DMS 273 treated with DMSO at 0.1 percent for 48 hours (cell line): ENCODE measurements around the gene M1AP.

ENCODE experiments used
- DNase-seq: peaks from one replicate; lab custom pipeline; 2025; lab: John Stamatoyannopoulos, UW

M1AP gene

GRCh38 chr2:74524955-74525716 lies 123.0 kb downstream of the M1AP start:
- no peak for DNase-seq

DNA sequence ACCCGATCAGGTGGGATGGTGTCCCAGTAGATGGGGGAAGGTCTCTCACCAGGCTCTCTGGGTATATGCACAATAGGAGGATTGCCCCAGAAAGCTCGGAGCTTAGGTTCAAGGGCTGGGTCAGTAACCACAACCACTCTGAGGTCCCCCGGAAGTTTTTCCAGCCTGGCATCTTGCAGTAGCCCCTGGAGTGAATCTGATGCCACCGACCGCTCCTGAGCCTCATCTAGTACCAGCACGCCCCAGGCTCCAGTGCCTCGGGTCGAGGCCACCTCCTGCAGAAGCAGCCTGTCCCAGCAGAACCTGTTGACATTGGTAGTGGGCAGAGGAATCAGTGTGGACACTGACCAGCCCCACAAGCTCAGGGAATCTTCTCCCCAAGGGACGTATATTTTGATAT lies 124.1 kb downstream of the M1AP start:
- DNase-seq, result no peak

- DNase-seq, result no peak
Observed at GRCh38 chr2:74522516-74522915, 125.6 kb downstream of the M1AP start.

GRCh38 chr2:74516650-74517049 lies 131.5 kb downstream of the M1AP start:
- DNase-seq, result no peak

- DNase-seq, result no peak
Observed at GRCh38 chr2:74515981-74516633, 132.0 kb downstream of the M1AP start.

GRCh38 chr2:74515271-74515980 lies 132.7 kb downstream of the M1AP start:
- DNase-seq, result no peak

GRCh38 chr2:74514368-74515270 lies 133.5 kb downstream of the M1AP start, which contains the start of gene TLX2:
Gene TLX2 (plus strand): TSS chr2:74514450. CDS start chr2:74514807, 357 bp downstream.
- no peak for DNase-seq

DNA sequence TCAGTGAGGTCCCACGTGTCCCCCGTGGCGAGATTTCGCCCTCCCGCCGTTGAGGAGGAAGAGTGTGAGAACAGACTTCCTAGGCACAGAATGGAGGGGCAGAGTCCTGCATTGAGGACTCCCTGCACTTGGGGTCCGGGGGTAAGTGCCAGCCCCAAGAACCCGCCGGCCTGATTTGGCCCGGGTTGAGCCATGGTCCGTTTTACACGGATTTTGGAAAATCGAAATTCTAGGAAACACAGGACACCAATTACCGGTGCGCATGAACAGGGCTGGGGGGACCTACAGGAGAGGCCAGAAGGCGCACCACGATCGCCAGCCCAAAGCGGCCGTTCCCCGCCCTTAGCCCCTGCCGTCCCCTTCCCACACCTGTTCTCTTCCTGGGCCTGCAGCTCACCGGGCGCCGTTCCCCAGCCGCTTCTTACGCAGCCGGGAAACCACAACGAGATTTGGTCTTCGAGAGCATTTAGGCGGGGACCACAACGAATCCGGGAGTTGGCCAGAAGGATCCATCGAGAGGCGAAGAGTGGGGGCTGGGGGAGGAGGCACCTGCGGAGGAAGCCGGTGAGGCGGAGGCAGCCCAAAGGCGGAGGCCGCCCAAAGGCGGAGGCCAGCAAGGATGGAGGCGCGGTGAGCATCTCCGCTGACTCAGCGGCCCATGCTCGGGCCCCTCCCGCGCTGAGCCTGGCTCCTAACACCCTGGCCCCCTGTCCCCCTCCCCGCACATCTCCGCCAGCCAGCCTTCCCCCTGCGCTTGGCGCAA lies 134.3 kb downstream of the M1AP start:
- no peak for DNase-seq

- no peak for DNase-seq
Observed at GRCh38 chr2:74512744-74513604, 135.2 kb downstream of the M1AP start.

DNA sequence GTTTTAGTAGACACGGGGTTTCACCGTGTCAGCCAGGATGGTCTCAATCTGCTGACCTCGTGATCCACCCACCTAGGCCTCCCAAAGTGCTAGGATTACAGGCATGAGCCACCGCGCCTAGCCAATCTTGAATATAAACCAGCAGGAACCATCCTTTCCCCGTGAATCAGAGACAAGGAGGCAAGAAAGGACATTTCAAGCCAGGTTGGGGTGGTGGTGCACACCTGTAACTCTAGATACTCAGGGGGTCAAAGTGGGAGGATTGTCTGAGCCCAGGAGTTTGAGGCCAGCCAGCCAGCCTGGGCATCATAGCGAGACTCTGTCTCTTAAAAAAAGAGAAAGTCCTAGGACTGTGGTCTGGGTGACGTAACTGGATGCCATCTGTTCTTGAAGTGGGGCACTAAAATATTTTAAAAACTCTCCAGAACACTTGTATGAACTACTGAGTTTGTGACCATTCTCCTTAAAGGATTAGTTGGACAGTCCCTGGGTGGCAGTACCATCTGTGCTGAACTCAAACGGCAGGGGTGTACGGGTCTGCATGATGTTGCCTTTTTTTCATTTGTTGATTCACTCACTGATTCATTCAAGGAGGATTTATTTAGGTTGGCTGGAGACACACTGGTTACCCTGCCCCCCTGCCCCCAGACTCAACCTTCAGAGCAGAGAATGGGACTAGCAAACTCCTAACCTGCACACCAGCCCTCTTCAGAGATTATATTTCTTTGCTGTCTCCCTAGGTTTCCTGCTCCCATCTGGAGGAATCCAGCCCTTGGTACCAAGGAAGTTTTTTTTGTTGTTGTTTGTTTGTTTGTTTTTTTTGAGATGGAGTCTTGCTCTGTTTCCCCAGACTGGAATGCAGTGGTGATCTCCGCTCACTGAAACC lies 136.8 kb downstream of the M1AP start:
- DNase-seq, result peak; percentile 29

DNA sequence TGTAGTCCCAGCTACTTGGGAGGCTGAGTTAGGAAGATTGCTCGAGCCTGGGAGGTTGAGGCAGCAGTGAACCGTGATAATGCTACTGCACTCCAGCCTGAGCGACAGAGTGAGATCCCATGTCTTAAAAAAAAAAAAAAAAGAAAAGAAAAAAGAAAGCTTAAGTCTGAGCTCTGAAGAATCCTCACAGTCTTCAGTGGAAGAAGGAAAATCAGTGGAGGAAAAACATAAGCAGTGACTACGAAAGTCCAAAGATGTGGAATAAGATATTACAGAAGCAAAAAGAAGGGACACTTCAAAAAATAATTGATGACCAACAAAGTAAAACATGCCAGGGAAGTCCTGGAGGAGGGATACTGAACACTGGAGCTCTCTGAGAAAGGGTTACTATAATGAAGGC lies 137.9 kb downstream of the M1AP start:
- DNase-seq, result no peak

GRCh38 chr2:74507926-74508520 lies 140.1 kb downstream of the M1AP start:
- peak; percentile 76 for DNase-seq
